ENCODE measurements around the gene WDR38. TPM values are rescaled to one million over a fixed set of nuclear protein-coding genes. Genes with fewer than 3 reads are reported as not detected.
A peak's percentile ranks its signal among the peaks of the same experiment; 100 is the strongest.

WDR38 gene
- total RNA-seq, 1 donor from 2014 or later = not detected

- H3K36me3 ChIP-seq = no peaks in the 10 kb centered on the region
- H3K4me1 Mint-ChIP-seq = peaks cover 42% of the 10 kb centered on the region
- H3K27me3 Mint-ChIP-seq (ENCODE audit: insufficient read depth, low read depth) = peaks cover 3% of the 10 kb centered on the region
- H3K36me3 Mint-ChIP-seq = no peaks in the 10 kb centered on the region
- H3K4me2 ChIP-seq = no peak overlapping the region
- peaks cover 17% of the 10 kb centered on the region for H3F3A ChIP-seq (ENCODE audit: low read depth)
- no peaks in the 10 kb centered on the region for H3K27me3 ChIP-seq
- H3K9ac ChIP-seq = no peak overlapping the region
- H3K27ac ChIP-seq = no peak overlapping the region
- H3K4me1 ChIP-seq = peaks cover 22% of the 10 kb centered on the region
- H3K4me3 ChIP-seq = no peak overlapping the region
- H4K20me1 ChIP-seq (ENCODE audit: low read depth) = no peaks in the 10 kb centered on the region
- no peaks in the 10 kb centered on the region for H3K9me3 ChIP-seq (ENCODE audit: low read depth)
- H3K27ac Mint-ChIP-seq = peak overlapping the region; percentile 54
- TF ChIP-seq EZH2phosphoT487 (IDR thresholded peaks at IDR 0.05) = no peak
- no peak for TF ChIP-seq CTCF (IDR thresholded peaks at IDR 0.05)
- TF ChIP-seq EZH2 (IDR thresholded peaks at IDR 0.05) = no peak
- no peak for DNase-seq (ENCODE audit: low spot score)
- no peaks in the 10 kb centered on the region for H3K9me3 Mint-ChIP-seq
- H3K4me3 Mint-ChIP-seq = no peak overlapping the region
- no peak overlapping the region for H2AFZ ChIP-seq (replicated peaks)
- no peaks in the 10 kb centered on the region for H3K79me2 ChIP-seq (ENCODE audit: low read depth)
Observed at GRCh38 chr9:124808246-124808956, 44.9 kb upstream of the WDR38 start.

GRCh38 chr9:124809211-124809610 is 44.0 kb upstream of the WDR38 start:
- H3K79me2 ChIP-seq (ENCODE audit: low read depth) = no peaks in the 10 kb centered on the region
- Mint-ChIP-seq H3K36me3 (no peaks in the 10 kb centered on the region), H3K27me3 (ENCODE audit: insufficient read depth, low read depth) (peaks cover 3% of the 10 kb centered on the region), H3K27ac (peak overlapping the region; percentile 93), H3K9me3 (no peaks in the 10 kb centered on the region), H3K4me1 (peaks cover 48% of the 10 kb centered on the region), H3K4me3 (no peak overlapping the region)
- no peak for TF ChIP-seq EZH2phosphoT487 (IDR thresholded peaks at IDR 0.05)
- TF ChIP-seq CTCF (IDR thresholded peaks at IDR 0.05) = no peak
- no peak for TF ChIP-seq EZH2 (IDR thresholded peaks at IDR 0.05)
- H3K27me3 ChIP-seq = no peaks in the 10 kb centered on the region
- H3K9ac ChIP-seq = no peak overlapping the region
- no peak overlapping the region for H3K4me3 ChIP-seq
- H3K9me3 ChIP-seq (ENCODE audit: low read depth) = no peaks in the 10 kb centered on the region
- H3K27ac ChIP-seq = no peak overlapping the region
- H2AFZ ChIP-seq (replicated peaks) = no peak overlapping the region
- H3K36me3 ChIP-seq = no peaks in the 10 kb centered on the region
- peaks cover 24% of the 10 kb centered on the region for H3F3A ChIP-seq (ENCODE audit: low read depth)
- H3K4me1 ChIP-seq = peaks cover 29% of the 10 kb centered on the region
- H4K20me1 ChIP-seq (ENCODE audit: low read depth) = no peaks in the 10 kb centered on the region
- no peak overlapping the region for H3K4me2 ChIP-seq
- DNase-seq (ENCODE audit: low spot score) = no peak

GRCh38 chr9:124809741-124810500 is 43.3 kb upstream of the WDR38 start:
- peaks cover 49% of the 10 kb centered on the region for H3K4me1 Mint-ChIP-seq
- Histone ChIP-seq H3F3A (ENCODE audit: low read depth) (peaks cover 24% of the 10 kb centered on the region), H3K27ac (no peak overlapping the region), H3K4me1 (peaks cover 29% of the 10 kb centered on the region), H3K4me2 (no peak overlapping the region), H4K20me1 (ENCODE audit: low read depth) (no peaks in the 10 kb centered on the region), H2AFZ (replicated peaks) (no peak overlapping the region), H3K9me3 (ENCODE audit: low read depth) (no peaks in the 10 kb centered on the region), H3K4me3 (no peak overlapping the region), H3K36me3 (no peaks in the 10 kb centered on the region), H3K79me2 (ENCODE audit: low read depth) (no peaks in the 10 kb centered on the region), H3K27me3 (no peaks in the 10 kb centered on the region), H3K9ac (no peak overlapping the region)
- peaks cover 3% of the 10 kb centered on the region for H3K27me3 Mint-ChIP-seq (ENCODE audit: insufficient read depth, low read depth)
- H3K9me3 Mint-ChIP-seq = no peaks in the 10 kb centered on the region
- TF ChIP-seq CTCF (IDR thresholded peaks at IDR 0.05) = no peak
- no peak for TF ChIP-seq EZH2phosphoT487 (IDR thresholded peaks at IDR 0.05)
- TF ChIP-seq EZH2 (IDR thresholded peaks at IDR 0.05) = no peak
- no peak overlapping the region for H3K27ac Mint-ChIP-seq
- no peaks in the 10 kb centered on the region for H3K36me3 Mint-ChIP-seq
- no peak overlapping the region for H3K4me3 Mint-ChIP-seq
- DNase-seq (ENCODE audit: low spot score) = no peak
